ENCODE measurements around the gene RASGRP2.

The RASGRP2 gene

GRCh38 chr11:64723907-64724862 is 19.8 kb downstream of the RASGRP2 start:
- Histone ChIP-seq H3K4me1 (ENCODE audit: control insufficient read depth, insufficient read depth, low read length) (peaks cover 18% of the 10 kb centered on the region), H3K9me3 (ENCODE audit: control insufficient read depth, low read length) (no peaks in the 10 kb centered on the region), H3K27me3 (ENCODE audit: control insufficient read depth, insufficient read depth, low read length, poor library complexity, severe bottlenecking) (peaks cover 30% of the 10 kb centered on the region), H3K36me3 (ENCODE audit: control insufficient read depth, insufficient read depth, low read length) (no peaks in the 10 kb centered on the region), H3K4me3 (ENCODE audit: insufficient read depth, low read depth, low read length) (no peak overlapping the region), H3K27ac (ENCODE audit: insufficient read depth, low read depth, low read length, poor library complexity, severe bottlenecking) (no peak overlapping the region)
- 74 to 79% methylated on average over 9 of the region's 9 CpGs for WGBS, 2 experiments

GRCh38 chr11:64723117-64723906 is 20.6 kb downstream of the RASGRP2 start, which contains the start of gene NRXN2:
TSS of gene NRXN2 (minus strand) at chr11:64723197. CDS start at chr11:64713699, 9,498 bp downstream.
- Histone ChIP-seq H3K4me3 (ENCODE audit: insufficient read depth, low read depth, low read length) (peak within 1 kb of the TSS; percentile 66), H3K4me1 (ENCODE audit: control insufficient read depth, insufficient read depth, low read length) (peaks cover 18% of the 10 kb centered on the region), H3K27me3 (ENCODE audit: control insufficient read depth, insufficient read depth, low read length, poor library complexity, severe bottlenecking) (peaks cover 30% of the 10 kb centered on the region), H3K9me3 (ENCODE audit: control insufficient read depth, low read length) (no peaks in the 10 kb centered on the region), H3K27ac (ENCODE audit: insufficient read depth, low read depth, low read length, poor library complexity, severe bottlenecking) (peak within 1 kb of the TSS; percentile 53), H3K36me3 (ENCODE audit: control insufficient read depth, insufficient read depth, low read length) (no peaks in the 10 kb centered on the region)
- 3% methylated on average over 66 of the region's 66 CpGs for WGBS, 2 experiments

- Histone ChIP-seq H3K36me3 (ENCODE audit: control insufficient read depth, insufficient read depth, low read length) (no peaks in the 10 kb centered on the region), H3K4me3 (ENCODE audit: insufficient read depth, low read depth, low read length) (no peak overlapping the region), H3K27me3 (ENCODE audit: control insufficient read depth, insufficient read depth, low read length, poor library complexity, severe bottlenecking) (peaks cover 30% of the 10 kb centered on the region), H3K9me3 (ENCODE audit: control insufficient read depth, low read length) (no peaks in the 10 kb centered on the region), H3K4me1 (ENCODE audit: control insufficient read depth, insufficient read depth, low read length) (peaks cover 18% of the 10 kb centered on the region), H3K27ac (ENCODE audit: insufficient read depth, low read depth, low read length, poor library complexity, severe bottlenecking) (no peak overlapping the region)
- 19 to 21% methylated on average over 23 to 28 of the region's 36 CpGs for WGBS, 2 experiments
These were observed 21.5 kb downstream of the RASGRP2 start for GRCh38 chr11:64722141-64723065.

- WGBS, 2 experiments, result 77 to 80% methylated on average over 3 of the region's 3 CpGs
- Histone ChIP-seq H3K9me3 (ENCODE audit: control insufficient read depth, low read length) (no peaks in the 10 kb centered on the region), H3K27me3 (ENCODE audit: control insufficient read depth, insufficient read depth, low read length, poor library complexity, severe bottlenecking) (peaks cover 36% of the 10 kb centered on the region), H3K27ac (ENCODE audit: insufficient read depth, low read depth, low read length, poor library complexity, severe bottlenecking) (no peak overlapping the region), H3K36me3 (ENCODE audit: control insufficient read depth, insufficient read depth, low read length) (no peaks in the 10 kb centered on the region), H3K4me1 (ENCODE audit: control insufficient read depth, insufficient read depth, low read length) (peaks cover 14% of the 10 kb centered on the region), H3K4me3 (ENCODE audit: insufficient read depth, low read depth, low read length) (no peak overlapping the region)
These were observed 22.6 kb downstream of the RASGRP2 start for GRCh38 chr11:64721359-64721699.

- Histone ChIP-seq H3K4me3 (ENCODE audit: insufficient read depth, low read depth, low read length) (no peak overlapping the region), H3K9me3 (ENCODE audit: control insufficient read depth, low read length) (no peaks in the 10 kb centered on the region), H3K4me1 (ENCODE audit: control insufficient read depth, insufficient read depth, low read length) (peaks cover 8% of the 10 kb centered on the region), H3K36me3 (ENCODE audit: control insufficient read depth, insufficient read depth, low read length) (no peaks in the 10 kb centered on the region), H3K27ac (ENCODE audit: insufficient read depth, low read depth, low read length, poor library complexity, severe bottlenecking) (no peak overlapping the region), H3K27me3 (ENCODE audit: control insufficient read depth, insufficient read depth, low read length, poor library complexity, severe bottlenecking) (peaks cover 42% of the 10 kb centered on the region)
- 89 to 93% methylated on average over 12 of the region's 12 CpGs for WGBS, 2 experiments
These were observed 23.1 kb downstream of the RASGRP2 start for GRCh38 chr11:64720640-64721358.

- H3K9me3 ChIP-seq (ENCODE audit: control insufficient read depth, low read length), result no peaks in the 10 kb centered on the region
- 77 to 80% methylated on average over 9 of the region's 9 CpGs for WGBS, 2 experiments
- H3K4me1 ChIP-seq (ENCODE audit: control insufficient read depth, insufficient read depth, low read length), result peaks cover 2% of the 10 kb centered on the region
- H3K27me3 ChIP-seq (ENCODE audit: control insufficient read depth, insufficient read depth, low read length, poor library complexity, severe bottlenecking), result peaks cover 48% of the 10 kb centered on the region
- no peak overlapping the region for H3K4me3 ChIP-seq (ENCODE audit: insufficient read depth, low read depth, low read length)
- H3K27ac ChIP-seq (ENCODE audit: insufficient read depth, low read depth, low read length, poor library complexity, severe bottlenecking), result no peak overlapping the region
- H3K36me3 ChIP-seq (ENCODE audit: control insufficient read depth, insufficient read depth, low read length), result no peaks in the 10 kb centered on the region
These were observed 23.8 kb downstream of the RASGRP2 start for GRCh38 chr11:64720167-64720566.

GRCh38 chr11:64719406-64719805 is 24.5 kb downstream of the RASGRP2 start:
- Histone ChIP-seq H3K4me1 (ENCODE audit: control insufficient read depth, insufficient read depth, low read length) (no peaks in the 10 kb centered on the region), H3K9me3 (ENCODE audit: control insufficient read depth, low read length) (no peaks in the 10 kb centered on the region), H3K27ac (ENCODE audit: insufficient read depth, low read depth, low read length, poor library complexity, severe bottlenecking) (no peak overlapping the region), H3K36me3 (ENCODE audit: control insufficient read depth, insufficient read depth, low read length) (no peaks in the 10 kb centered on the region), H3K27me3 (ENCODE audit: control insufficient read depth, insufficient read depth, low read length, poor library complexity, severe bottlenecking) (peaks cover 55% of the 10 kb centered on the region), H3K4me3 (ENCODE audit: insufficient read depth, low read depth, low read length) (no peak overlapping the region)
- WGBS, 2 experiments, result 92 to 95% methylated on average over 10 of the region's 10 CpGs

- H3K27ac ChIP-seq (ENCODE audit: insufficient read depth, low read depth, low read length, poor library complexity, severe bottlenecking), result no peak overlapping the region
- H3K4me3 ChIP-seq (ENCODE audit: insufficient read depth, low read depth, low read length), result no peak overlapping the region
- H3K36me3 ChIP-seq (ENCODE audit: control insufficient read depth, insufficient read depth, low read length), result no peaks in the 10 kb centered on the region
- H3K9me3 ChIP-seq (ENCODE audit: control insufficient read depth, low read length), result no peaks in the 10 kb centered on the region
- 86 to 92% methylated on average over 4 of the region's 4 CpGs for WGBS, 2 experiments
- H3K27me3 ChIP-seq (ENCODE audit: control insufficient read depth, insufficient read depth, low read length, poor library complexity, severe bottlenecking), result peaks cover 62% of the 10 kb centered on the region
- no peaks in the 10 kb centered on the region for H3K4me1 ChIP-seq (ENCODE audit: control insufficient read depth, insufficient read depth, low read length)
These were observed 25.2 kb downstream of the RASGRP2 start for GRCh38 chr11:64718780-64719124.

- Histone ChIP-seq H3K27me3 (ENCODE audit: control insufficient read depth, insufficient read depth, low read length, poor library complexity, severe bottlenecking) (peaks cover 67% of the 10 kb centered on the region), H3K9me3 (ENCODE audit: control insufficient read depth, low read length) (no peaks in the 10 kb centered on the region), H3K4me1 (ENCODE audit: control insufficient read depth, insufficient read depth, low read length) (no peaks in the 10 kb centered on the region), H3K4me3 (ENCODE audit: insufficient read depth, low read depth, low read length) (no peak overlapping the region), H3K36me3 (ENCODE audit: control insufficient read depth, insufficient read depth, low read length) (no peaks in the 10 kb centered on the region), H3K27ac (ENCODE audit: insufficient read depth, low read depth, low read length, poor library complexity, severe bottlenecking) (no peak overlapping the region)
- WGBS, 2 experiments, result 90% methylated on average over 15 of the region's 15 CpGs
These were observed 25.7 kb downstream of the RASGRP2 start for GRCh38 chr11:64718084-64718779.
